ENCODE data around the gene FBXW11. TPM values are rescaled to one million over a fixed set of nuclear protein-coding genes. Genes with fewer than 3 reads are reported as not detected.

Gene FBXW11
- total and polyA plus RNA-seq, 10 of the 15 experiments (the other 5 are each of a cell fraction or from before 2014, with no cell fraction given) = 4.3 to 61.5 (median 40.0) TPM

DNA sequence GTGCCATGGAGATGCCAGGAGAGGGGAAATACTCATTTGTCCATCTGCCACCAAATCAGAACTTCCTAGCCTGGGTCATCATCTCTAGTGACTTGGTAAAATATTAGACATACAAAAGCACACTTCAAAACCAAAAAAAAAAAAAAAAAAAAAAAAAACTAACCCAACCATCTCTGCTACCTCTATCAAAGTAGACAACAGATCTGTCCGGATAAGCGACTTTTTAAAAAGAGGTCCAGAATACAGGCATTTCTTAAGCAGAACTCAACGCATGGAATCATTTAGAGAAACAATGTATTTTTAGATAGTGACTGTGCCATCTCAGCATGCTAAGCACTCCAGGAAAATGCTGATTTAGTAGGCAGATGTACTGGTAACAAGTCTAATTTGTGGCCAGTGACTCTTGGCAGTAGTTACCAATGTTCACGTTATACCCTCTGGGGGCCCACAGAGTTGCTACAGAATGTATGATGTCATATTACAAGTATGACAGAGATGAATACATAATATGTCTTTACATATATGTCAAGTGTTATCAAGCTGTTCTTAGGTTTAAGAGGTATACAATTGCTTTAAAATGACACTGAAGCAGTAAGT, 113.0 kb downstream of the FBXW11 start:
- Histone ChIP-seq H2AFZ (ENCODE audit: control insufficient read depth, low read depth, low read length) (no peak overlapping the region), H3K36me3 (ENCODE audit: control insufficient read depth in 2 of 2, insufficient read depth in 2 of 2, low read length in 1 of 2) (peaks cover 1 to 15% of the 10 kb centered on the region in 2 experiments), H4K20me1 (ENCODE audit: control insufficient read depth, insufficient read depth) (no peaks in the 10 kb centered on the region), H3K4me2 (ENCODE audit: control insufficient read depth, insufficient read depth) (no peak overlapping the region), H3K4me1 (ENCODE audit: control insufficient read depth, insufficient read depth, low read length) (no peaks in the 10 kb centered on the region), H3K27me3 (replicated peaks in 1 of 2; ENCODE audit: control insufficient read depth in 2 of 2, insufficient read depth in 2 of 2, low read length in 1 of 2) (no peaks in the 10 kb centered on the region), H3K27ac (ENCODE audit: control insufficient read depth, insufficient read depth) (no peak overlapping the region), H3K9me3 (replicated peaks; ENCODE audit: control insufficient read depth, insufficient read depth, low read length) (no peaks in the 10 kb centered on the region), H3K79me2 (ENCODE audit: control insufficient read depth, insufficient read depth, low read length) (no peaks in the 10 kb centered on the region), H3K4me3 (no peak overlapping the region), H3K9ac (ENCODE audit: control insufficient read depth, insufficient read depth, low read length) (no peak overlapping the region)
- POLR2A ChIA-PET = interaction anchor here (0.7 kb wide), 1 partner anchor 1143 kb away, joined by 3 read pairs; no protein-coding TSS in a partner anchor
- CTCF ChIA-PET = interaction anchor here (0.9 to 1.2 kb wide), 5 partner anchors 10 to 22 kb away, joined by 3 to 7 read pairs (median 4); no protein-coding TSS in a partner anchor
- WGBS (ENCODE audit: insufficient coverage, insufficient replicate concordance, low lambda C conversion rate, missing lambda C conversion rate) = 77% methylated on average over 4 of the region's 4 CpGs
- FAIRE-seq (peak; percentile 23), ATAC-seq (no peak), DNase-seq (ENCODE audit: low read depth, low spot score) (no peak)
- in situ Hi-C loops (cut with MboI) (no loop called here), intact Hi-C loops (cut with micrococcal nuclease; ENCODE audit: unreplicated experiment) (no loop called here)
- RAD21 ChIA-PET (ENCODE audit: unreplicated experiment) = no interaction called here
- no TSS peak for BruUV-seq (replicated peaks)
- SMC1A ChIA-PET (ENCODE audit: uncharacterized antibody, unreplicated experiment) = interaction anchor here (1.1 to 1.2 kb wide), 2 partner anchors 8 to 66 kb away, joined by 3 to 4 read pairs; no protein-coding TSS in a partner anchor
- no peak for TF ChIP-seq BHLHE40 (IDR thresholded peaks at IDR 0.05; ENCODE audit: borderline replicate concordance in 1 of 2, low read depth in 2 of 2, low read length in 1 of 2)
- no peak for TF ChIP-seq CBX5 (IDR thresholded peaks at IDR 0.05; ENCODE audit: low read depth)
- TF ChIP-seq, protein P1, sequence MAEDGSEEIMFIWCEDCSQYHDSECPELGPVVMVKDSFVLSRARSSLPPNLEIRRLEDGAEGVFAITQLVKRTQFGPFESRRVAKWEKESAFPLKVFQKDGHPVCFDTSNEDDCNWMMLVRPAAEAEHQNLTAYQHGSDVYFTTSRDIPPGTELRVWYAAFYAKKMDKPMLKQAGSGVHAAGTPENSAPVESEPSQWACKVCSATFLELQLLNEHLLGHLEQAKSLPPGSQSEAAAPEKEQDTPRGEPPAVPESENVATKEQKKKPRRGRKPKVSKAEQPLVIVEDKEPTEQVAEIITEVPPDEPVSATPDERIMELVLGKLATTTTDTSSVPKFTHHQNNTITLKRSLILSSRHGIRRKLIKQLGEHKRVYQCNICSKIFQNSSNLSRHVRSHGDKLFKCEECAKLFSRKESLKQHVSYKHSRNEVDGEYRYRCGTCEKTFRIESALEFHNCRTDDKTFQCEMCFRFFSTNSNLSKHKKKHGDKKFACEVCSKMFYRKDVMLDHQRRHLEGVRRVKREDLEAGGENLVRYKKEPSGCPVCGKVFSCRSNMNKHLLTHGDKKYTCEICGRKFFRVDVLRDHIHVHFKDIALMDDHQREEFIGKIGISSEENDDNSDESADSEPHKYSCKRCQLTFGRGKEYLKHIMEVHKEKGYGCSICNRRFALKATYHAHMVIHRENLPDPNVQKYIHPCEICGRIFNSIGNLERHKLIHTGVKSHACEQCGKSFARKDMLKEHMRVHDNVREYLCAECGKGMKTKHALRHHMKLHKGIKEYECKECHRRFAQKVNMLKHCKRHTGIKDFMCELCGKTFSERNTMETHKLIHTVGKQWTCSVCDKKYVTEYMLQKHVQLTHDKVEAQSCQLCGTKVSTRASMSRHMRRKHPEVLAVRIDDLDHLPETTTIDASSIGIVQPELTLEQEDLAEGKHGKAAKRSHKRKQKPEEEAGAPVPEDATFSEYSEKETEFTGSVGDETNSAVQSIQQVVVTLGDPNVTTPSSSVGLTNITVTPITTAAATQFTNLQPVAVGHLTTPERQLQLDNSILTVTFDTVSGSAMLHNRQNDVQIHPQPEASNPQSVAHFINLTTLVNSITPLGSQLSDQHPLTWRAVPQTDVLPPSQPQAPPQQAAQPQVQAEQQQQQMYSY (CRISPR knock-in tag; IDR thresholded peaks at IDR 0.05) = no peak
- no peak for TF ChIP-seq BACH1 (IDR thresholded peaks at IDR 0.05; ENCODE audit: borderline replicate concordance)
- no peak for TF ChIP-seq NR2C2 (IDR thresholded peaks at IDR 0.05; ENCODE audit: borderline replicate concordance, control insufficient read depth, insufficient read length, low read depth)
